HG02571 (cell line): Measurements from ENCODE around the gene GAB1.

Experiments used
- ATAC-seq: cut with Tn5 transposase; IDR thresholded peaks from one replicate; pipeline ENCODE4 v1.9.1; 2021; ENCODE audit warnings: mild to moderate bottlenecking, moderate library complexity; ENCODE audit not compliant: unreplicated experiment

GAB1 gene

GRCh38 chr4:143473334-143474126 lies 136.9 kb downstream of the GAB1 start:
- peak; percentile 73 for ATAC-seq

GRCh38 chr4:143477487-143477886 lies 140.8 kb downstream of the GAB1 start:
- ATAC-seq = no peak

GRCh38 chr4:143481361-143481760 lies 144.7 kb downstream of the GAB1 start:
- no peak for ATAC-seq

GRCh38 chr4:143482840-143483239 lies 146.2 kb downstream of the GAB1 start:
- peak; percentile 61 for ATAC-seq

GRCh38 chr4:143486314-143486713 lies 149.6 kb downstream of the GAB1 start:
- no peak for ATAC-seq

GRCh38 chr4:143488687-143489086 lies 152.0 kb downstream of the GAB1 start:
- no peak for ATAC-seq

GRCh38 chr4:143489106-143489505 lies 152.4 kb downstream of the GAB1 start:
- no peak for ATAC-seq

- no peak for ATAC-seq
Measured at GRCh38 chr4:143498021-143498420, 161.3 kb downstream of the GAB1 start.

GRCh38 chr4:143502231-143502630 lies 165.6 kb downstream of the GAB1 start:
- no peak for ATAC-seq

- no peak for ATAC-seq
Measured at GRCh38 chr4:143506031-143506430, 169.4 kb downstream of the GAB1 start.

GRCh38 chr4:143511906-143512305 lies 175.2 kb downstream of the GAB1 start:
- no peak for ATAC-seq

- peak; percentile 32 for ATAC-seq
Measured at GRCh38 chr4:143512978-143513313, 176.3 kb downstream of the GAB1 start.

GRCh38 chr4:143513314-143514168 lies 176.9 kb downstream of the GAB1 start, which contains the start of gene SMARCA5:
Gene SMARCA5 (plus strand): TSS chr4:143513702. CDS start chr4:143513925, 223 bp downstream.
- peak; percentile 83 for ATAC-seq

- ATAC-seq = no peak
Measured at GRCh38 chr4:143514169-143514495, 177.5 kb downstream of the GAB1 start.

- ATAC-seq = no peak
Measured at GRCh38 chr4:143514497-143514896, 177.8 kb downstream of the GAB1 start.

GRCh38 chr4:143514901-143515300 lies 178.2 kb downstream of the GAB1 start:
- no peak for ATAC-seq

GRCh38 chr4:143515905-143516304 lies 179.2 kb downstream of the GAB1 start:
- no peak for ATAC-seq

GRCh38 chr4:143517764-143518163 lies 181.1 kb downstream of the GAB1 start:
- no peak for ATAC-seq
